ENCODE measurements around the gene CERS6.

- TF ChIP-seq CTCF (IDR thresholded peaks at IDR 0.05): no peak
- TF ChIP-seq POLR2AphosphoS5 (IDR thresholded peaks at IDR 0.05; ENCODE audit: insufficient read depth in 1 of 2, low read depth in 1 of 2): no peak
These were observed 231.2 kb downstream of the CERS6 start for GRCh38 chr2:168687314-168687713.
